HCT116 (cell line): ENCODE data around the gene ZSCAN2. TPM values are rescaled to one million over a fixed set of nuclear protein-coding genes. Genes with fewer than 3 reads are reported as not detected.

ENCODE experiments used
- ATAC-seq: fragments of 200-7000 bp; cut with Tn5 transposase; 2 replicates; pipeline ENCODE4 v1.9.1; 2020; ENCODE audit warnings: mild to moderate bottlenecking, moderate library complexity
- BruUV-seq: library from RNA; stranded (reverse); fragments of 400-500 nt; replicated peaks from 2 replicates; lab custom pipeline; 2021; lab: Mats Ljungman, UMichigan
- CTCF ChIA-PET: fragments of 300-600 bp; sonication (Branson Sonifier 250); formaldehyde crosslinking; loops from one replicate; lab custom pipeline; 2021; ENCODE audit warnings: antibody characterized with exemption; lab: Charles Lee
- POLR2A ChIA-PET: fragments of 300-600, 350-600 bp; sonication (Branson Sonifier 250); formaldehyde crosslinking; loops from one replicate; lab custom pipeline; 2021; ENCODE audit warnings: antibody characterized with exemption; lab: Charles Lee
- RAD21 ChIA-PET, 2 experiments: fragments of 300-600 bp; sonication (Branson Sonifier 250); formaldehyde crosslinking; loops; one replicate each; lab custom pipeline; 2023; ENCODE audit warnings: low total read pairs in 2 of 2; ENCODE audit not compliant: uncharacterized antibody in 2 of 2, unreplicated experiment in 2 of 2, low non-redundant PET in 1 of 2; lab: Charles Lee
- DNase-seq: peaks from one replicate; pipeline ENCODE4 v3.0.0-alpha.2; 2010; ENCODE audit warnings: low read depth, low spot score
- H2AFZ ChIP-seq: fragments of 200-600 bp; shearing (Covaris generic), sonication (generic); 2 replicates; pipeline ENCODE4 v1.6.1; 2017; ENCODE audit warnings: low read depth, mixed run types, mixed read lengths, antibody characterized with exemption, low read length; ENCODE audit not compliant: poor library complexity, severe bottlenecking
- H3K27ac ChIP-seq: 2 replicates; pipeline ENCODE4 v1.5.1; 2012; ENCODE audit warnings: low read depth, low read length
- H3K27me3 ChIP-seq: fragments of 200-600 bp; sonication (generic); 2 replicates; pipeline ENCODE4 v1.6.1; 2016; ENCODE audit warnings: mixed run types, low read length, mixed read lengths; ENCODE audit not compliant: insufficient read depth
- H3K36me3 ChIP-seq, 2 experiments: fragments of 200-500 bp in 1 of 2; fragments of 200-600 bp in 1 of 2; sonication (Bioruptor generic) in 1 of 2; sonication (generic) in 1 of 2; 2 replicates each; pipeline versions ENCODE4 v1.5.1 to v1.6.1; 2014 to 2016; ENCODE audit warnings: low read length in 2 of 2, inconsistent platforms in 1 of 2, mixed read lengths in 1 of 2, mixed run types in 1 of 2; ENCODE audit not compliant: insufficient read depth in 2 of 2, control insufficient read depth in 1 of 2
- H3K4me1 ChIP-seq, 2 experiments: fragments of 200-600 bp in 1 of 2; sonication (generic) in 1 of 2; 2 replicates each; pipeline versions ENCODE4 v1.5.1 to v1.6.1; 2012 to 2017; ENCODE audit warnings: low read length in 2 of 2, inconsistent platforms in 1 of 2, mild to moderate bottlenecking in 1 of 2, mixed read lengths in 1 of 2, mixed run types in 1 of 2, moderate library complexity in 1 of 2; ENCODE audit not compliant: insufficient read depth in 2 of 2, control insufficient read depth in 1 of 2
- H3K4me2 ChIP-seq: fragments of 200-600 bp; sonication (generic); 2 replicates; pipeline ENCODE4 v1.6.1; 2017; ENCODE audit warnings: mixed run types, low read length, mixed read lengths
- H3K4me3 ChIP-seq, 2 experiments: fragments of 200-600 bp in 1 of 2; sonication (generic) in 1 of 2; replicated peaks in 1 of 2; 2 replicates each; pipeline ENCODE4 v1.5.1; 2011 to 2016; ENCODE audit warnings: low read length in 2 of 2, control low read depth in 1 of 2, low read depth in 1 of 2, mild to moderate bottlenecking in 1 of 2, mixed read lengths in 1 of 2, mixed run types in 1 of 2
- H3K79me2 ChIP-seq: fragments of 200-600 bp; sonication (generic); 2 replicates; pipeline ENCODE4 v1.6.1; 2017; ENCODE audit warnings: mild to moderate bottlenecking, mixed run types, low read length, moderate library complexity, mixed read lengths; ENCODE audit not compliant: insufficient read depth
- H3K9ac ChIP-seq: fragments of 200-600 bp; sonication (generic); 2 replicates; pipeline ENCODE4 v1.6.1; 2016; ENCODE audit warnings: low read length, mixed read lengths
- H3K9me2 ChIP-seq: fragments of 200-600 bp; sonication (generic), shearing (Covaris generic); 2 replicates; pipeline ENCODE4 v1.6.1; 2017; ENCODE audit warnings: mixed run types, mild to moderate bottlenecking, moderate library complexity; ENCODE audit not compliant: insufficient read depth
- H3K9me3 ChIP-seq, 2 experiments: fragments of 200-500 bp in 1 of 2; fragments of 200-600 bp in 1 of 2; sonication (Bioruptor generic) in 1 of 2; sonication (generic) in 1 of 2; 2 replicates each; pipeline ENCODE4 v1.6.1; 2014 to 2017; ENCODE audit warnings: low read length in 2 of 2, mixed read lengths in 2 of 2, inconsistent platforms in 1 of 2, low read depth in 1 of 2, mild to moderate bottlenecking in 1 of 2, mixed run types in 1 of 2, moderate library complexity in 1 of 2; ENCODE audit not compliant: control insufficient read depth in 1 of 2, insufficient read depth in 1 of 2
- H4K20me1 ChIP-seq: fragments of 200-600 bp; sonication (generic), shearing (Covaris generic); 2 replicates; pipeline ENCODE4 v1.6.1; 2017; ENCODE audit warnings: mixed run types, mild to moderate bottlenecking, moderate library complexity; ENCODE audit not compliant: insufficient read depth
- ATF3 ChIP-seq: IDR thresholded peaks from 2 replicates; pipeline ENCODE4 v1.6.1; 2012
- CTCF ChIP-seq, 3 experiments: fragments of 200-600 bp in 1 of 3; sonication (generic) in 1 of 3; IDR thresholded peaks in 2 of 3; conservative IDR thresholded peaks in 1 of 3; 2 replicates each; pipeline ENCODE4 v1.5.1; 2012 to 2017; ENCODE audit warnings: low read depth in 2 of 3, low read length in 2 of 3, antibody characterized with exemption in 1 of 3, borderline replicate concordance in 1 of 3, control low read depth in 1 of 3, mild to moderate bottlenecking in 1 of 3, mixed read lengths in 1 of 3, mixed run types in 1 of 3, moderate library complexity in 1 of 3; ENCODE audit not compliant: insufficient read depth in 1 of 3
- EGR1 ChIP-seq: IDR thresholded peaks from 2 replicates; pipeline ENCODE4 v1.6.1; 2012; ENCODE audit warnings: low read depth
- ELF1 ChIP-seq: IDR thresholded peaks from 2 replicates; pipeline ENCODE4 v1.6.1; 2012; ENCODE audit warnings: low read depth, borderline replicate concordance
- EZH2 ChIP-seq: fragments of 200-600 bp; sonication (generic); IDR thresholded peaks from 2 replicates; pipeline ENCODE4 v1.6.1; 2017; ENCODE audit warnings: antibody characterized with exemption, mixed run types
- EZH2phosphoT487 ChIP-seq: fragments of 200-600 bp; IDR thresholded peaks from 2 replicates; pipeline ENCODE4 v1.6.1; 2018; ENCODE audit warnings: antibody characterized with exemption, borderline replicate concordance
- FOSL1 ChIP-seq: IDR thresholded peaks from 2 replicates; pipeline ENCODE4 v1.6.1; 2012; ENCODE audit warnings: low read depth
- JUND ChIP-seq: IDR thresholded peaks from 2 replicates; pipeline ENCODE4 v1.6.1; 2012
- POLR2A ChIP-seq: IDR thresholded peaks from 2 replicates; pipeline ENCODE4 v1.7.0; 2011; ENCODE audit warnings: borderline replicate concordance; ENCODE audit not compliant: insufficient read depth, insufficient read length; ENCODE audit errors: extremely low read depth
- POLR2AphosphoS5 ChIP-seq: IDR thresholded peaks from 2 replicates; pipeline ENCODE4 v1.6.1; 2011; ENCODE audit warnings: mild to moderate bottlenecking, low read depth, low read length, moderate library complexity
- RAD21 ChIP-seq: IDR thresholded peaks from 2 replicates; pipeline ENCODE4 v1.6.1; 2012; ENCODE audit warnings: low read depth, mild to moderate bottlenecking
- REST ChIP-seq: IDR thresholded peaks from 2 replicates; pipeline ENCODE4 v1.6.1; 2012; ENCODE audit warnings: low read depth
- SP1 ChIP-seq: IDR thresholded peaks from 2 replicates; pipeline ENCODE4 v1.6.1; 2012; ENCODE audit warnings: low read depth
- SRF ChIP-seq: IDR thresholded peaks from 2 replicates; pipeline ENCODE4 v1.6.1; 2012; ENCODE audit warnings: low read depth
- TCF7L2 ChIP-seq: IDR thresholded peaks from 2 replicates; pipeline ENCODE4 v1.7.0; 2011; ENCODE audit warnings: borderline replicate concordance, inconsistent platforms; ENCODE audit not compliant: insufficient read depth, insufficient read length; ENCODE audit errors: extremely low read depth
- ZFX ChIP-seq: fragments of 450-650 bp; IDR thresholded peaks from 2 replicates; pipeline ENCODE4 v1.6.1; 2017
- ZNF274 ChIP-seq: fragments of 200-500 bp; sonication (Bioruptor generic); IDR thresholded peaks from 2 replicates; pipeline ENCODE4 v1.6.1; 2014; ENCODE audit warnings: mild to moderate bottlenecking, low read depth, low read length, inconsistent platforms
- intact Hi-C: fragments of 100-400 bp; cut with micrococcal nuclease; formaldehyde crosslinking; loops from 2 replicates; pipeline ENCODE4 v1.10.0; 2022
- total RNA-seq: library from RNA; stranded (reverse); gene quantifications from one replicate; pipeline ENCODE4 v1.2.1, GENCODE V29; 2021; ENCODE audit not compliant: unreplicated experiment

ZSCAN2 gene
- total RNA-seq, 1 experiment from 2014 or later: 15.5 TPM

GRCh38 chr15:84659904-84660781 is 59.3 kb downstream of the ZSCAN2 start:
- intact Hi-C loops: loop anchor here (10.0 kb wide), 1 partner anchor 115 kb away; no protein-coding TSS in a partner anchor
- ATAC-seq (no peak), DNase-seq (no peak)
- ChIA-PET POLR2A (no interaction called here), RAD21 (no interaction called here), CTCF (no interaction called here)
- Histone ChIP-seq H3K9me3 (no peaks in the 10 kb centered on the region), H3K9me2 (no peaks in the 10 kb centered on the region), H3K4me3 (no peak overlapping the region), H2AFZ (no peak overlapping the region), H3K4me1 (peaks cover 11 to 22% of the 10 kb centered on the region in 2 experiments), H3K9ac (no peak overlapping the region), H3K4me2 (no peak overlapping the region), H4K20me1 (no peaks in the 10 kb centered on the region), H3K79me2 (no peaks in the 10 kb centered on the region), H3K36me3 (no peaks in the 10 kb centered on the region), H3K27ac (no peak overlapping the region), H3K27me3 (no peaks in the 10 kb centered on the region)
- TF ChIP-seq CTCF (IDR thresholded peaks at IDR 0.05 in 2 of 3, conservative IDR thresholded peaks at IDR 0.05 in 1 of 3; ENCODE audit: borderline replicate concordance in 1 of 3, insufficient read depth in 1 of 3, low read depth in 2 of 3, low read length in 2 of 3): no peak
- TF ChIP-seq ZFX: no peak
- no peak for TF ChIP-seq FOSL1
- TF ChIP-seq POLR2AphosphoS5: no peak
- no peak for TF ChIP-seq POLR2A
- TF ChIP-seq JUND: no peak
- no peak for TF ChIP-seq EZH2
- no peak for TF ChIP-seq SP1
- TF ChIP-seq ELF1: no peak
- no peak for TF ChIP-seq EZH2phosphoT487
- TF ChIP-seq RAD21: no peak
- TF ChIP-seq REST: no peak
- TF ChIP-seq ATF3: no peak
- no peak for TF ChIP-seq SRF
- TF ChIP-seq EGR1: no peak
- TF ChIP-seq TCF7L2: no peak
- no peak for TF ChIP-seq ZNF274
- no TSS peak for BruUV-seq
